Caco-2 (cell line): ENCODE results near the gene MPO. TPM values are rescaled to one million over a fixed set of nuclear protein-coding genes. Genes with fewer than 3 reads are reported as not detected.

Experiments
- BruUV-seq: library from RNA; stranded (reverse); fragments of 400-500 nt; replicated peaks from 2 replicates; lab custom pipeline; 2021; lab: Mats Ljungman, UMichigan
- CTCF ChIA-PET: fragments of 300-600 bp; sonication (Branson Sonifier 250); formaldehyde crosslinking; loops from one replicate; lab custom pipeline; 2022; ENCODE audit warnings: antibody characterized with exemption; lab: Charles Lee
- POLR2A ChIA-PET: fragments of 300-600 bp; sonication (Branson Sonifier 250); formaldehyde crosslinking; loops from one replicate; lab custom pipeline; 2022; ENCODE audit warnings: antibody characterized with exemption; lab: Charles Lee
- DNase-seq, 2 experiments: peaks; one replicate each; pipeline versions ENCODE4 v3.0.0 to v3.0.0-alpha.2; 2020 to 2022
- H3K27me3 ChIP-seq: replicated peaks from 2 replicates; pipeline ENCODE4 v1.6.0; 2011; ENCODE audit warnings: low read length; ENCODE audit not compliant: control insufficient read depth, insufficient read depth
- H3K36me3 ChIP-seq: 2 replicates; pipeline ENCODE4 v1.5.1; 2011; ENCODE audit warnings: low read length; ENCODE audit not compliant: control insufficient read depth, insufficient read depth
- H3K4me1 ChIP-seq: fragments of 250-450 bp; sonication (Bioruptor Pico); 2 replicates; pipeline ENCODE4 v1.5.1; 2020; ENCODE audit warnings: mild to moderate bottlenecking
- H3K4me3 ChIP-seq: 2 replicates; pipeline ENCODE4 v1.5.1; 2011; ENCODE audit warnings: low read depth, mild to moderate bottlenecking, control low read depth, low read length
- H3K9me3 ChIP-seq: fragments of 250-450 bp; sonication (Bioruptor Pico); 2 replicates; pipeline ENCODE4 v1.5.1; 2020; ENCODE audit warnings: mild to moderate bottlenecking, moderate library complexity
- H3K27ac Mint-ChIP-seq: one replicate; pipeline ENCODE4 v1.8.0; 2022; ENCODE audit warnings: mixed read lengths; ENCODE audit not compliant: unreplicated experiment
- H3K27me3 Mint-ChIP-seq: one replicate; pipeline ENCODE4 v1.8.0; 2022; ENCODE audit warnings: mixed read lengths; ENCODE audit not compliant: insufficient read depth, unreplicated experiment
- H3K36me3 Mint-ChIP-seq: one replicate; pipeline ENCODE4 v1.8.0; 2022; ENCODE audit warnings: mild to moderate bottlenecking, mixed read lengths; ENCODE audit not compliant: insufficient read depth, unreplicated experiment
- H3K4me1 Mint-ChIP-seq: one replicate; pipeline ENCODE4 v1.8.0; 2022; ENCODE audit warnings: low read depth, mixed read lengths; ENCODE audit not compliant: unreplicated experiment
- H3K4me3 Mint-ChIP-seq: one replicate; pipeline ENCODE4 v1.8.0; 2022; ENCODE audit warnings: mild to moderate bottlenecking, moderate library complexity, mixed read lengths; ENCODE audit not compliant: unreplicated experiment
- H3K9me3 Mint-ChIP-seq: one replicate; pipeline ENCODE4 v1.8.0; 2022; ENCODE audit warnings: mixed read lengths; ENCODE audit not compliant: unreplicated experiment
- CTCF ChIP-seq, 2 experiments: fragments of 200-600 bp in 1 of 2; IDR thresholded peaks; 1 replicate in 1 of 2; 2 replicates in 1 of 2; pipeline versions ENCODE4 v1.5.1 to v1.8.0; 2011 to 2022; ENCODE audit warnings: antibody characterized with exemption in 1 of 2, control low read depth in 1 of 2, inconsistent platforms in 1 of 2, low read depth in 1 of 2, low read length in 1 of 2, mild to moderate bottlenecking in 1 of 2, moderate library complexity in 1 of 2; ENCODE audit not compliant: insufficient read depth in 1 of 2, severe bottlenecking in 1 of 2, unreplicated experiment in 1 of 2
- intact Hi-C: fragments of 100-400 bp; cut with micrococcal nuclease; formaldehyde crosslinking; loops from one replicate; pipeline ENCODE4 v1.10.0; 2022; ENCODE audit not compliant: unreplicated experiment
- total RNA-seq: library from RNA; stranded (reverse); gene quantifications from 2 replicates; pipeline ENCODE4 v1.2.3, GENCODE V29; 2022

MPO gene
- total RNA-seq, 1 experiment from 2014 or later = 0.23 TPM

DNA sequence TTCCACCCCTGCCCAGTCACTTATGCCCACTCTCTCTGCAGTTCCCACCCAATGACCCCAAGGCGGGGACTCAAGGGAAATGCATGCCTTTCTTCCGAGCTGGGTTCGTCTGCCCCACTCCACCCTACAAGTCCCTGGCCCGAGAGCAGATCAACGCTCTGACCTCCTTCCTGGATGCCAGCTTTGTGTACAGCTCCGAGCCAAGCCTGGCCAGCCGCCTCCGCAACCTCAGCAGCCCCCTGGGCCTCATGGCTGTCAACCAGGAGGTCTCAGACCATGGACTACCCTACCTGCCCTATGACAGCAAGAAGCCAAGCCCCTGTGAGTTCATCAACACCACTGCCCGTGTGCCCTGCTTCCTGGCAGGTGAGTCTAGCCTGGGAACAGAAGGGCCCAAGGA lies 28.6 kb downstream of the MPO start:
- POLR2A ChIA-PET = no interaction called here
- intact Hi-C loops = no loop called here
- no peaks in the 10 kb centered on the region for H3K9me3 Mint-ChIP-seq
- Histone ChIP-seq H3K27me3 (no peaks in the 10 kb centered on the region), H3K4me3 (no peak overlapping the region), H3K4me1 (peaks cover 3% of the 10 kb centered on the region), H3K9me3 (no peaks in the 10 kb centered on the region), H3K36me3 (no peaks in the 10 kb centered on the region)
- DNase-seq = no peak
- H3K4me1 Mint-ChIP-seq = no peaks in the 10 kb centered on the region
- BruUV-seq = no TSS peak
- no peak for TF ChIP-seq CTCF (IDR thresholded peaks at IDR 0.05; ENCODE audit: insufficient read depth in 1 of 2, low read depth in 1 of 2, low read length in 1 of 2, severe bottlenecking in 1 of 2, unreplicated experiment in 1 of 2)
- H3K4me3 Mint-ChIP-seq = no peak overlapping the region
- CTCF ChIA-PET = no interaction called here
- H3K36me3 Mint-ChIP-seq = no peaks in the 10 kb centered on the region
- H3K27me3 Mint-ChIP-seq = peaks cover 7% of the 10 kb centered on the region
- no peak overlapping the region for H3K27ac Mint-ChIP-seq

DNA sequence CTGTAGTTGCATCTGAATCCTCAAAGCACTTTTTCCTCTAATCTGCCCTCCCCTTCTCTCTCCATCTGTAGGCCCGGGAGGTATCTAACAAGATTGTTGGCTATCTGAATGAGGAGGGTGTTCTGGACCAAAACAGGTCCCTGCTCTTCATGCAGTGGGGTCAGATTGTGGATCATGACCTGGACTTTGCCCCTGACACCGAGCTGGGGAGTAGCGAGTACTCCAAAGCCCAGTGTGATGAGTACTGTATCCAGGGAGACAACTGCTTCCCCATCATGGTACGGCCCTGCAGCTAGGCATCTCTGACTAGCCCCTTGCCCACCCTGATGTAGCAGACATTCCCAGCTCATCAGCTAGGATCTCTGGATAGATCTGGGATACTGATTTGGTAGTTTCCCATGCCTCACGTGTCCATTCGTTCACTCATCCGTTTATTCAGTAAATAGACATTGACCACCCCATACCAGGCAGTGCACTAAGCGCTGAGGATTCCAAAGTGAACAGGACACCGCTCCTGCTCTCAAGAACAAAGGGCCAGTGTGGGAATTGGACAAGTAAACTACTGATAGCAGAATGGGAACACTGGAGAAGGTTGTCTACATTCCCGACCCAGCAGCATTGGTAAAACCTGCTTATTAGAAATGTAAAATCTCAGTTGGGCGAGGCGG lies 30.3 kb downstream of the MPO start:
- no peak overlapping the region for H3K27ac Mint-ChIP-seq
- no peaks in the 10 kb centered on the region for H3K9me3 Mint-ChIP-seq
- ChIA-PET CTCF (interaction anchor here (0.6 to 1.6 kb wide), 11 partner anchors 19 to 619 kb away, joined by 3 to 6 read pairs (median 4); partner anchors contain the start of genes MKS1 and RNF43), POLR2A (interaction anchor here (1.0 kb wide), 1 partner anchor 51 kb away, joined by 3 read pairs; no protein-coding TSS in a partner anchor)
- H3K9me3 ChIP-seq = no peaks in the 10 kb centered on the region
- H3K36me3 Mint-ChIP-seq = no peaks in the 10 kb centered on the region
- no peaks in the 10 kb centered on the region for H3K36me3 ChIP-seq
- H3K27me3 ChIP-seq = no peaks in the 10 kb centered on the region
- no peak overlapping the region for H3K4me3 ChIP-seq
- no peak for TF ChIP-seq CTCF (IDR thresholded peaks at IDR 0.05; ENCODE audit: insufficient read depth in 1 of 2, low read depth in 1 of 2, low read length in 1 of 2, severe bottlenecking in 1 of 2, unreplicated experiment in 1 of 2)
- H3K27me3 Mint-ChIP-seq = peaks cover 5% of the 10 kb centered on the region
- H3K4me1 ChIP-seq = peaks cover 3% of the 10 kb centered on the region
- no peak for DNase-seq
- no TSS peak for BruUV-seq
- intact Hi-C loops = loop anchor here (1.0 kb wide), 1 partner anchor 197 kb away; no protein-coding TSS in a partner anchor
- H3K4me3 Mint-ChIP-seq = peak overlapping the region; percentile 76
- peaks cover 7% of the 10 kb centered on the region for H3K4me1 Mint-ChIP-seq

GRCh38 chr17:58249270-58250133 lies 31.2 kb downstream of the MPO start:
- H3K36me3 Mint-ChIP-seq = no peaks in the 10 kb centered on the region
- no peak overlapping the region for H3K27ac Mint-ChIP-seq
- H3K27me3 ChIP-seq = no peaks in the 10 kb centered on the region

More at GRCh38 chr17:58249270-58250133, 31.2 kb downstream of the MPO start:
- peak; percentile 60 to 86 for DNase-seq
- intact Hi-C loops = loop anchor here (1.0 kb wide), 1 partner anchor 198 kb away; no protein-coding TSS in a partner anchor
- peaks cover 12% of the 10 kb centered on the region for H3K4me1 Mint-ChIP-seq
- Histone ChIP-seq H3K4me1 (peaks cover 3% of the 10 kb centered on the region), H3K9me3 (no peaks in the 10 kb centered on the region), H3K36me3 (no peaks in the 10 kb centered on the region), H3K4me3 (peak overlapping the region; percentile 37)
- peak overlapping the region; percentile 76 for H3K4me3 Mint-ChIP-seq
- peaks cover 5% of the 10 kb centered on the region for H3K27me3 Mint-ChIP-seq
- ChIA-PET CTCF (interaction anchor here (0.6 to 1.6 kb wide), 13 partner anchors 18 to 618 kb away, joined by 3 to 6 read pairs (median 4); partner anchors contain the start of genes MKS1 and RNF43), POLR2A (interaction anchor here (0.6 to 1.0 kb wide), 3 partner anchors 50 to 993 kb away, joined by 3 to 13 read pairs (median 5); partner anchors contain the start of gene MSI2)
- no peaks in the 10 kb centered on the region for H3K9me3 Mint-ChIP-seq
- BruUV-seq = no TSS peak
- TF ChIP-seq CTCF (IDR thresholded peaks at IDR 0.05; ENCODE audit: insufficient read depth in 1 of 2, low read depth in 1 of 2, low read length in 1 of 2, severe bottlenecking in 1 of 2, unreplicated experiment in 1 of 2) = peak; percentile 88 to 96
